ENCODE results near the gene MRPS10. TPM values are rescaled to one million over a fixed set of nuclear protein-coding genes. Genes with fewer than 3 reads are reported as not detected.

MRPS10 gene
- total and polyA plus RNA-seq, 10 of the 15 experiments (the other 5 are each of a cell fraction or from before 2014, with no cell fraction given), result 28.5 to 83.3 (median 52.8) TPM

DNA sequence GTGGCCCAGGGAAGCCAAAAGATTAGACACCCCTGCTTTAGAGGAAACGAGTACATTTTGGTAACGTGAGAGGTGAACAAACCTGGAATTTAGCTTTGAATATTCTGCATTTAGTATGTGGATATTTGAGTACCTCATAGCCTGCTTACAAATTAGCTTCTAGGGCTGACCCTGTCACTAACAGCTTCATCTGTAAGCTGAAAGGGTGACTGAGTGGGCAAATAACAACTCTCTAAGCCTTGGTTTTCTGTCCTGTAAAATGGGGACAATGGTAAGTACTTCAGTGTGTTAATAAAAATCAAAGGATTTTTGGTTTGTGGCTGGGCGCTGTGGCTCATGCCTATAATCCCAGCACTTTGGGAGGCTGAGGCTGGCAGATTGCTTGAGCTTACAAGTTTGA lies 14.5 kb downstream of the MRPS10 start:
- intact Hi-C loops (cut with micrococcal nuclease; ENCODE audit: unreplicated experiment) (no loop called here), in situ Hi-C loops (cut with MboI) (no loop called here)
- Histone ChIP-seq H3K4me3 (no peak overlapping the region), H3K27ac (ENCODE audit: control insufficient read depth, insufficient read depth) (no peak overlapping the region), H3K9ac (ENCODE audit: control insufficient read depth, insufficient read depth, low read length) (no peak overlapping the region), H2AFZ (ENCODE audit: control insufficient read depth, low read depth, low read length) (no peak overlapping the region), H4K20me1 (ENCODE audit: control insufficient read depth, insufficient read depth) (no peaks in the 10 kb centered on the region), H3K9me3 (replicated peaks; ENCODE audit: control insufficient read depth, insufficient read depth, low read length) (no peaks in the 10 kb centered on the region; the same call in 2 of the 3 replicates), H3K27me3 (replicated peaks in 1 of 2; ENCODE audit: control insufficient read depth in 2 of 2, insufficient read depth in 2 of 2, low read length in 1 of 2) (no peaks in the 10 kb centered on the region), H3K4me1 (ENCODE audit: control insufficient read depth, insufficient read depth, low read length) (no peaks in the 10 kb centered on the region), H3K4me2 (ENCODE audit: control insufficient read depth, insufficient read depth) (no peak overlapping the region), H3K36me3 (ENCODE audit: control insufficient read depth in 2 of 2, insufficient read depth in 2 of 2, low read length in 1 of 2) (peaks cover 0 to 16% of the 10 kb centered on the region in 2 experiments; a peak in 2 of 4 replicates), H3K79me2 (ENCODE audit: control insufficient read depth, insufficient read depth, low read length) (no peaks in the 10 kb centered on the region)
- ChIA-PET RAD21 (ENCODE audit: unreplicated experiment) (no interaction called here), POLR2A (interaction anchor here (0.6 kb wide), 1 partner anchor 547 kb away, joined by 4 read pairs; no protein-coding TSS in a partner anchor), CTCF (interaction anchor here (0.6 to 1.6 kb wide), 2 partner anchors 11 to 375 kb away, joined by 3 to 8 read pairs; no protein-coding TSS in a partner anchor), SMC1A (ENCODE audit: uncharacterized antibody, unreplicated experiment) (interaction anchor here (0.6 to 1.9 kb wide), 6 partner anchors 9 to 142 kb away, joined by 3 to 6 read pairs (median 4); no protein-coding TSS in a partner anchor)
- no TSS peak for BruUV-seq (replicated peaks)
- 84% methylated on average over 3 of the region's 3 CpGs for WGBS (ENCODE audit: insufficient coverage, insufficient replicate concordance, low lambda C conversion rate, missing lambda C conversion rate)
- FAIRE-seq (no peak), ATAC-seq (no peak), DNase-seq (ENCODE audit: low read depth, low spot score) (no peak)
- no peak for TF ChIP-seq ATF7 (IDR thresholded peaks at IDR 0.05; ENCODE audit: low read depth)
- no peak for TF ChIP-seq CBFB (IDR thresholded peaks at IDR 0.05; ENCODE audit: low read depth)
- TF ChIP-seq TCF7 (IDR thresholded peaks at IDR 0.05; ENCODE audit: borderline replicate concordance), result no peak
- TF ChIP-seq, protein P1, sequence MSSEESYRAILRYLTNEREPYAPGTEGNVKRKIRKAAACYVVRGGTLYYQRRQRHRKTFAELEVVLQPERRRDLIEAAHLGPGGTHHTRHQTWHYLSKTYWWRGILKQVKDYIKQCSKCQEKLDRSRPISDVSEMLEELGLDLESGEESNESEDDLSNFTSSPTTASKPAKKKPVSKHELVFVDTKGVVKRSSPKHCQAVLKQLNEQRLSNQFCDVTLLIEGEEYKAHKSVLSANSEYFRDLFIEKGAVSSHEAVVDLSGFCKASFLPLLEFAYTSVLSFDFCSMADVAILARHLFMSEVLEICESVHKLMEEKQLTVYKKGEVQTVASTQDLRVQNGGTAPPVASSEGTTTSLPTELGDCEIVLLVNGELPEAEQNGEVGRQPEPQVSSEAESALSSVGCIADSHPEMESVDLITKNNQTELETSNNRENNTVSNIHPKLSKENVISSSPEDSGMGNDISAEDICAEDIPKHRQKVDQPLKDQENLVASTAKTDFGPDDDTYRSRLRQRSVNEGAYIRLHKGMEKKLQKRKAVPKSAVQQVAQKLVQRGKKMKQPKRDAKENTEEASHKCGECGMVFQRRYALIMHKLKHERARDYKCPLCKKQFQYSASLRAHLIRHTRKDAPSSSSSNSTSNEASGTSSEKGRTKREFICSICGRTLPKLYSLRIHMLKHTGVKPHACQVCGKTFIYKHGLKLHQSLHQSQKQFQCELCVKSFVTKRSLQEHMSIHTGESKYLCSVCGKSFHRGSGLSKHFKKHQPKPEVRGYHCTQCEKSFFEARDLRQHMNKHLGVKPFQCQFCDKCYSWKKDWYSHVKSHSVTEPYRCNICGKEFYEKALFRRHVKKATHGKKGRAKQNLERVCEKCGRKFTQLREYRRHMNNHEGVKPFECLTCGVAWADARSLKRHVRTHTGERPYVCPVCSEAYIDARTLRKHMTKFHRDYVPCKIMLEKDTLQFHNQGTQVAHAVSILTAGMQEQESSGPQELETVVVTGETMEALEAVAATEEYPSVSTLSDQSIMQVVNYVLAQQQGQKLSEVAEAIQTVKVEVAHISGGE (CRISPR knock-in tag; IDR thresholded peaks at IDR 0.05), result no peak
- TF ChIP-seq KDM1A (IDR thresholded peaks at IDR 0.05; ENCODE audit: borderline replicate concordance), result no peak
- TF ChIP-seq, protein P2, sequence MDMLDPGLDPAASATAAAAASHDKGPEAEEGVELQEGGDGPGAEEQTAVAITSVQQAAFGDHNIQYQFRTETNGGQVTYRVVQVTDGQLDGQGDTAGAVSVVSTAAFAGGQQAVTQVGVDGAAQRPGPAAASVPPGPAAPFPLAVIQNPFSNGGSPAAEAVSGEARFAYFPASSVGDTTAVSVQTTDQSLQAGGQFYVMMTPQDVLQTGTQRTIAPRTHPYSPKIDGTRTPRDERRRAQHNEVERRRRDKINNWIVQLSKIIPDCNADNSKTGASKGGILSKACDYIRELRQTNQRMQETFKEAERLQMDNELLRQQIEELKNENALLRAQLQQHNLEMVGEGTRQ (IDR thresholded peaks at IDR 0.05; ENCODE audit: borderline replicate concordance, low read depth, low read length), result no peak
- no peak for TF ChIP-seq SPI1 (IDR thresholded peaks at IDR 0.05; ENCODE audit: borderline replicate concordance, insufficient read depth, low read depth, low read length)
- TF ChIP-seq, protein P3, sequence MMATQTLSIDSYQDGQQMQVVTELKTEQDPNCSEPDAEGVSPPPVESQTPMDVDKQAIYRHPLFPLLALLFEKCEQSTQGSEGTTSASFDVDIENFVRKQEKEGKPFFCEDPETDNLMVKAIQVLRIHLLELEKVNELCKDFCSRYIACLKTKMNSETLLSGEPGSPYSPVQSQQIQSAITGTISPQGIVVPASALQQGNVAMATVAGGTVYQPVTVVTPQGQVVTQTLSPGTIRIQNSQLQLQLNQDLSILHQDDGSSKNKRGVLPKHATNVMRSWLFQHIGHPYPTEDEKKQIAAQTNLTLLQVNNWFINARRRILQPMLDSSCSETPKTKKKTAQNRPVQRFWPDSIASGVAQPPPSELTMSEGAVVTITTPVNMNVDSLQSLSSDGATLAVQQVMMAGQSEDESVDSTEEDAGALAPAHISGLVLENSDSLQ (IDR thresholded peaks at IDR 0.05), result no peak
- TF ChIP-seq, protein P4, sequence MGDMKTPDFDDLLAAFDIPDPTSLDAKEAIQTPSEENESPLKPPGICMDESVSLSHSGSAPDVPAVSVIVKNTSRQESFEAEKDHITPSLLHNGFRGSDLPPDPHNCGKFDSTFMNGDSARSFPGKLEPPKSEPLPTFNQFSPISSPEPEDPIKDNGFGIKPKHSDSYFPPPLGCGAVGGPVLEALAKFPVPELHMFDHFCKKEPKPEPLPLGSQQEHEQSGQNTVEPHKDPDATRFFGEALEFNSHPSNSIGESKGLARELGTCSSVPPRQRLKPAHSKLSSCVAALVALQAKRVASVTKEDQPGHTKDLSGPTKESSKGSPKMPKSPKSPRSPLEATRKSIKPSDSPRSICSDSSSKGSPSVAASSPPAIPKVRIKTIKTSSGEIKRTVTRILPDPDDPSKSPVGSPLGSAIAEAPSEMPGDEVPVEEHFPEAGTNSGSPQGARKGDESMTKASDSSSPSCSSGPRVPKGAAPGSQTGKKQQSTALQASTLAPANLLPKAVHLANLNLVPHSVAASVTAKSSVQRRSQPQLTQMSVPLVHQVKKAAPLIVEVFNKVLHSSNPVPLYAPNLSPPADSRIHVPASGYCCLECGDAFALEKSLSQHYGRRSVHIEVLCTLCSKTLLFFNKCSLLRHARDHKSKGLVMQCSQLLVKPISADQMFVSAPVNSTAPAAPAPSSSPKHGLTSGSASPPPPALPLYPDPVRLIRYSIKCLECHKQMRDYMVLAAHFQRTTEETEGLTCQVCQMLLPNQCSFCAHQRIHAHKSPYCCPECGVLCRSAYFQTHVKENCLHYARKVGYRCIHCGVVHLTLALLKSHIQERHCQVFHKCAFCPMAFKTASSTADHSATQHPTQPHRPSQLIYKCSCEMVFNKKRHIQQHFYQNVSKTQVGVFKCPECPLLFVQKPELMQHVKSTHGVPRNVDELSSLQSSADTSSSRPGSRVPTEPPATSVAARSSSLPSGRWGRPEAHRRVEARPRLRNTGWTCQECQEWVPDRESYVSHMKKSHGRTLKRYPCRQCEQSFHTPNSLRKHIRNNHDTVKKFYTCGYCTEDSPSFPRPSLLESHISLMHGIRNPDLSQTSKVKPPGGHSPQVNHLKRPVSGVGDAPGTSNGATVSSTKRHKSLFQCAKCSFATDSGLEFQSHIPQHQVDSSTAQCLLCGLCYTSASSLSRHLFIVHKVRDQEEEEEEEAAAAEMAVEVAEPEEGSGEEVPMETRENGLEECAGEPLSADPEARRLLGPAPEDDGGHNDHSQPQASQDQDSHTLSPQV (IDR thresholded peaks at IDR 0.05), result no peak
- TF ChIP-seq MEF2A (IDR thresholded peaks at IDR 0.05; ENCODE audit: insufficient read depth, low read depth, low read length), result no peak
- TF ChIP-seq SUZ12 (IDR thresholded peaks at IDR 0.05; ENCODE audit: unreplicated experiment), result no peak
- no peak for TF ChIP-seq DPF2 (IDR thresholded peaks at IDR 0.05)
- no peak for TF ChIP-seq RAD21 (IDR thresholded peaks at IDR 0.05; ENCODE audit: insufficient read depth, low read depth, low read length)

Data from GM12878 (cell line).